Measurements from ENCODE around the gene SYNCRIP. TPM values are rescaled to one million over a fixed set of nuclear protein-coding genes. Genes with fewer than 3 reads are reported as not detected.

SYNCRIP gene
- total and polyA plus RNA-seq, 2 of the 13 experiments (the other 11 are each of a cell fraction or from before 2014, with no cell fraction given) = 8.1 to 112 TPM

GRCh38 chr6:85642774-85643536 lies at the start of gene SYNCRIP (continued):
- TF ChIP-seq CEBPZ (IDR thresholded peaks at IDR 0.05; ENCODE audit: low read length) (no peak), ELF1 (CRISPR knock-in tag; IDR thresholded peaks at IDR 0.05) (0 out of 2 replicates have a peak, but pooled peaks have one; percentile 17), ZNF7 (CRISPR knock-in tag; IDR thresholded peaks at IDR 0.05) (no peak), MYPOP (CRISPR knock-in tag; IDR thresholded peaks at IDR 0.05) (no peak), ZNF329 (CRISPR knock-in tag; IDR thresholded peaks at IDR 0.05; ENCODE audit: low read depth) (peak; percentile 68; the same call in 1 of the 2 replicates), KLF15 (CRISPR knock-in tag; IDR thresholded peaks at IDR 0.05; ENCODE audit: borderline replicate concordance) (no peak), SNAPC2 (CRISPR knock-in tag; IDR thresholded peaks at IDR 0.05) (no peak; the same call in 1 of the 2 replicates), CBX5 (CRISPR knock-in tag; IDR thresholded peaks at IDR 0.05; ENCODE audit: borderline replicate concordance) (no peak), SNAI1 (CRISPR knock-in tag; IDR thresholded peaks at IDR 0.05; ENCODE audit: borderline replicate concordance) (no peak), RBFOX2 (IDR thresholded peaks at IDR 0.05; ENCODE audit: low read depth, low read length) (peak; percentile 77), MEF2D (CRISPR knock-in tag; IDR thresholded peaks at IDR 0.05) (peak; percentile 72), MXD4 (CRISPR knock-in tag; IDR thresholded peaks at IDR 0.05) (peak; percentile 28; the same call in 1 of the 2 replicates), ZFX (CRISPR knock-in tag; IDR thresholded peaks at IDR 0.05; ENCODE audit: low read depth) (peak; percentile 70), GFI1 (CRISPR knock-in tag; IDR thresholded peaks at IDR 0.05; ENCODE audit: borderline replicate concordance) (no peak; the same call in 1 of the 2 replicates), NR2F1 (CRISPR knock-in tag; IDR thresholded peaks at IDR 0.05) (no peak), NR2F6 (IDR thresholded peaks at IDR 0.05) (no peak), NR2F6 (CRISPR knock-in tag; IDR thresholded peaks at IDR 0.05) (no peak), BATF2 (CRISPR knock-in tag; IDR thresholded peaks at IDR 0.05) (peak; percentile 43; the same call in 1 of the 2 replicates), ZBED4 (CRISPR knock-in tag; IDR thresholded peaks at IDR 0.05; ENCODE audit: borderline replicate concordance) (no peak), ISL2 (CRISPR knock-in tag; IDR thresholded peaks at IDR 0.05) (peak; percentile 31), ZNF703 (CRISPR knock-in tag; IDR thresholded peaks at IDR 0.05; ENCODE audit: borderline replicate concordance) (no peak)

All from HepG2 (cell line).